ENCODE data around the gene TMEM151A. TPM values are rescaled to one million over a fixed set of nuclear protein-coding genes. Genes with fewer than 3 reads are reported as not detected.

Gene TMEM151A
- total and polyA plus RNA-seq, 2 experiments from 2014 or later: 1.0 to 4.4 TPM

- no peak for TF ChIP-seq ETS1 (IDR thresholded peaks at IDR 0.05)
- no peak for TF ChIP-seq POLR2AphosphoS5 (IDR thresholded peaks at IDR 0.05; ENCODE audit: low read depth)
- no peak for TF ChIP-seq CREB1 (CRISPR knock-in tag; IDR thresholded peaks at IDR 0.05; ENCODE audit: low read depth)
- no peak for TF ChIP-seq NANOG (IDR thresholded peaks at IDR 0.05; ENCODE audit: borderline replicate concordance)
- TF ChIP-seq ZNF462 (CRISPR knock-in tag; IDR thresholded peaks at IDR 0.05): no peak
- TF ChIP-seq ZNF114 (CRISPR knock-in tag; IDR thresholded peaks at IDR 0.05): no peak
- TF ChIP-seq ZNF331 (CRISPR knock-in tag; IDR thresholded peaks at IDR 0.05; ENCODE audit: low read depth): no peak
- no peak for TF ChIP-seq CTCF (conservative IDR thresholded peaks at IDR 0.05; ENCODE audit: low read depth in 2 of 2)
- Mint-ChIP-seq H3K36me3 (ENCODE audit: low read depth) (no peaks in the 10 kb centered on the region; the same call in 2 of the 3 replicates), H3K4me1 (peaks cover 24% of the 10 kb centered on the region), H3K9me3 (peaks cover 2% of the 10 kb centered on the region; the same call in 1 of the 3 replicates), H3K27me3 (ENCODE audit: insufficient read depth, low read depth, poor library complexity) (peaks cover 26% of the 10 kb centered on the region), H3K4me3 (no peak overlapping the region), H3K27ac (no peak overlapping the region)
- Histone ChIP-seq H3K9me2 (ENCODE audit: insufficient read depth) (no peaks in the 10 kb centered on the region), H4K20me1 (replicated peaks; ENCODE audit: insufficient read depth) (no peaks in the 10 kb centered on the region; the same call in none of the 2 replicates), H3K36me3 (ENCODE audit: insufficient read depth) (no peaks in the 10 kb centered on the region; the same call in 1 of the 2 replicates), H3K4me3 (no peak overlapping the region), H3K27me3 (ENCODE audit: insufficient read depth) (no peaks in the 10 kb centered on the region), H3K27ac (ENCODE audit: low read depth) (no peak overlapping the region), H3K4me2 (no peak overlapping the region), H2AFZ (no peak overlapping the region), H3K79me2 (replicated peaks; ENCODE audit: insufficient read depth) (peaks cover 9% of the 10 kb centered on the region), H3F3A (replicated peaks; ENCODE audit: low read depth) (0 out of 2 replicates have a peak, but pooled peaks cover 11% of the 10 kb centered on the region), H3K4me1 (ENCODE audit: insufficient read depth) (peaks cover 14% of the 10 kb centered on the region)
- no peak for ATAC-seq
- DNase-seq (ENCODE audit: low spot score): no peak
Measured at GRCh38 chr11:66284526-66285078, 7.1 kb upstream of the TMEM151A start.
